ENCODE measurements around the gene EZH2. TPM values are rescaled to one million over a fixed set of nuclear protein-coding genes. Genes with fewer than 3 reads are reported as not detected.

The EZH2 gene
- total and polyA plus RNA-seq, 4 donors = 0.75 to 4.1 (median 1.3) TPM

- no peaks in the 10 kb centered on the region for H3K9me3 ChIP-seq (ENCODE audit: control insufficient read depth, low read length)
- ATAC-seq (ENCODE audit: low FRiP score) = no peak
- 87% methylated on average over 6 of the region's 6 CpGs for WGBS, 2 donors
These were observed 35.8 kb upstream of the EZH2 start for GRCh38 chr7:148919859-148920258.

GRCh38 chr7:148918058-148918596 is 34.0 kb upstream of the EZH2 start:
- no peak overlapping the region for H3K27ac ChIP-seq (ENCODE audit: low read depth in 1 of 2, low read length in 2 of 2)
- peaks cover 0 to 2% of the 10 kb centered on the region in 2 donors for H3K36me3 ChIP-seq (ENCODE audit: control insufficient read depth in 1 of 2, insufficient read depth in 2 of 2, low read length in 1 of 2)
- no peaks in the 10 kb centered on the region for H3K27me3 ChIP-seq (ENCODE audit: control insufficient read depth in 1 of 2, insufficient read depth in 2 of 2, low read length in 1 of 2)
- ATAC-seq (ENCODE audit: low FRiP score) (no peak), DNase-seq (no peak)
- no peak overlapping the region for H3K4me3 ChIP-seq (ENCODE audit: low read length in 2 of 2)
- WGBS, 2 donors = 80% methylated on average over 10 of the region's 10 CpGs
- no peaks in the 10 kb centered on the region for H3K9me3 ChIP-seq (ENCODE audit: control insufficient read depth, low read length)
- intact Hi-C loops (cut with DNase I) = no loop called here
- H3K4me1 ChIP-seq (ENCODE audit: control insufficient read depth in 1 of 2, insufficient read depth in 2 of 2, low read length in 2 of 2) = no peaks in the 10 kb centered on the region

More at GRCh38 chr7:148919859-148920258, 35.8 kb upstream of the EZH2 start:
- Histone ChIP-seq H3K36me3 (ENCODE audit: control insufficient read depth in 1 of 2, insufficient read depth in 2 of 2, low read length in 1 of 2) (peaks cover 0 to 2% of the 10 kb centered on the region in 2 donors), H3K27ac (ENCODE audit: low read depth in 1 of 2, low read length in 2 of 2) (no peak overlapping the region), H3K4me1 (ENCODE audit: control insufficient read depth in 1 of 2, insufficient read depth in 2 of 2, low read length in 2 of 2) (no peaks in the 10 kb centered on the region), H3K27me3 (ENCODE audit: control insufficient read depth in 1 of 2, insufficient read depth in 2 of 2, low read length in 1 of 2) (no peaks in the 10 kb centered on the region), H3K4me3 (ENCODE audit: low read length in 2 of 2) (no peak overlapping the region)
- DNase-seq = no peak
- intact Hi-C loops (cut with DNase I) = no loop called here

GRCh38 chr7:148916186-148916585 is 32.1 kb upstream of the EZH2 start:
- 0 to 5% methylated on average over 1 of the region's 1 CpG for WGBS, 2 donors
- Histone ChIP-seq H3K4me3 (ENCODE audit: low read length in 2 of 2) (no peak overlapping the region), H3K9me3 (ENCODE audit: control insufficient read depth, low read length) (no peaks in the 10 kb centered on the region), H3K4me1 (ENCODE audit: control insufficient read depth in 1 of 2, insufficient read depth in 2 of 2, low read length in 2 of 2) (no peaks in the 10 kb centered on the region), H3K27me3 (ENCODE audit: control insufficient read depth in 1 of 2, insufficient read depth in 2 of 2, low read length in 1 of 2) (no peaks in the 10 kb centered on the region), H3K36me3 (ENCODE audit: control insufficient read depth in 1 of 2, insufficient read depth in 2 of 2, low read length in 1 of 2) (peaks cover 0 to 2% of the 10 kb centered on the region in 2 donors), H3K27ac (ENCODE audit: low read depth in 1 of 2, low read length in 2 of 2) (no peak overlapping the region)
- ATAC-seq (ENCODE audit: low FRiP score) = no peak
- DNase-seq = no peak
- intact Hi-C loops (cut with DNase I) = no loop called here

- no peak overlapping the region for H3K4me3 ChIP-seq (ENCODE audit: low read length in 2 of 2)
- ATAC-seq (ENCODE audit: low FRiP score) (no peak), DNase-seq (no peak)
- peaks cover 0 to 2% of the 10 kb centered on the region in 2 donors for H3K36me3 ChIP-seq (ENCODE audit: control insufficient read depth in 1 of 2, insufficient read depth in 2 of 2, low read length in 1 of 2)
- H3K9me3 ChIP-seq (ENCODE audit: control insufficient read depth, low read length) = no peaks in the 10 kb centered on the region
- no peak overlapping the region for H3K27ac ChIP-seq (ENCODE audit: low read depth in 1 of 2, low read length in 2 of 2)
- no peaks in the 10 kb centered on the region for H3K27me3 ChIP-seq (ENCODE audit: control insufficient read depth in 1 of 2, insufficient read depth in 2 of 2, low read length in 1 of 2)
- H3K4me1 ChIP-seq (ENCODE audit: control insufficient read depth in 1 of 2, insufficient read depth in 2 of 2, low read length in 2 of 2) = no peaks in the 10 kb centered on the region
- 78 to 91% methylated on average over 7 of the region's 7 CpGs for WGBS, 2 donors
- intact Hi-C loops (cut with DNase I) = no loop called here
These were observed 31.1 kb upstream of the EZH2 start for GRCh38 chr7:148915211-148915610.

DNA sequence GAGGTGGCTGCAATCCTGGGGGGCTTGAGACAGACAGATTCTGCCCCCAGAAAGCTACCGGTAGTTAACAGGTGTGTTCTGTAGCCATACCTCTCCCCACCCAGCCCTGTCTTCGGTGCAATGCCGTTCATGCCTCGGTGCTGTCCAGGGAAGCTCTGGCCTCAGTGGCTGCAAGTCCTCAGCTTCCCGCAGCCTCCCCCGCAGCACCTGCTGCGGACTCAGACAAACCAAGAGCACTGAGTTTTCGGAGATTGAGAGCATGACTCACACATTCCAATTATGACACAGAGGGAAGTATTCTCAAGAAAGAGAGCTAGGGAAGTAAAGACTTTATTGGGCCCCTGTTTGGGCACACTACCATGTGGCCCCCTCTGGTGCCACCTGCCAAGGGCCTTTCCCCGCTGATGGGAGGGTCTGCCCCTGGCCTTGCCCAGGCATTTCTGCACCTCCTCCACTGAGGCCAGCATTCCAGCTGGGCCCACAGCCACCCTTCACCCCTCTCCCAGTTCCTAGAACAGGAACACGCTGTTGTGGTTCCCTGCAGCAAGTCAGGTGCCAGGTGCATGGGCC is 30.2 kb upstream of the EZH2 start:
- Histone ChIP-seq H3K27me3 (ENCODE audit: control insufficient read depth in 1 of 2, insufficient read depth in 2 of 2, low read length in 1 of 2) (no peaks in the 10 kb centered on the region), H3K4me3 (ENCODE audit: low read length in 2 of 2) (no peak overlapping the region), H3K9me3 (ENCODE audit: control insufficient read depth, low read length) (no peaks in the 10 kb centered on the region), H3K4me1 (ENCODE audit: control insufficient read depth in 1 of 2, insufficient read depth in 2 of 2, low read length in 2 of 2) (no peaks in the 10 kb centered on the region), H3K27ac (ENCODE audit: low read depth in 1 of 2, low read length in 2 of 2) (no peak overlapping the region), H3K36me3 (ENCODE audit: control insufficient read depth in 1 of 2, insufficient read depth in 2 of 2, low read length in 1 of 2) (peaks cover 0 to 2% of the 10 kb centered on the region in 2 donors)
- WGBS, 2 donors = 68 to 70% methylated on average over 10 of the region's 10 CpGs
- no peak for ATAC-seq (ENCODE audit: low FRiP score)
- intact Hi-C loops (cut with DNase I) = no loop called here
- DNase-seq = no peak

DNA sequence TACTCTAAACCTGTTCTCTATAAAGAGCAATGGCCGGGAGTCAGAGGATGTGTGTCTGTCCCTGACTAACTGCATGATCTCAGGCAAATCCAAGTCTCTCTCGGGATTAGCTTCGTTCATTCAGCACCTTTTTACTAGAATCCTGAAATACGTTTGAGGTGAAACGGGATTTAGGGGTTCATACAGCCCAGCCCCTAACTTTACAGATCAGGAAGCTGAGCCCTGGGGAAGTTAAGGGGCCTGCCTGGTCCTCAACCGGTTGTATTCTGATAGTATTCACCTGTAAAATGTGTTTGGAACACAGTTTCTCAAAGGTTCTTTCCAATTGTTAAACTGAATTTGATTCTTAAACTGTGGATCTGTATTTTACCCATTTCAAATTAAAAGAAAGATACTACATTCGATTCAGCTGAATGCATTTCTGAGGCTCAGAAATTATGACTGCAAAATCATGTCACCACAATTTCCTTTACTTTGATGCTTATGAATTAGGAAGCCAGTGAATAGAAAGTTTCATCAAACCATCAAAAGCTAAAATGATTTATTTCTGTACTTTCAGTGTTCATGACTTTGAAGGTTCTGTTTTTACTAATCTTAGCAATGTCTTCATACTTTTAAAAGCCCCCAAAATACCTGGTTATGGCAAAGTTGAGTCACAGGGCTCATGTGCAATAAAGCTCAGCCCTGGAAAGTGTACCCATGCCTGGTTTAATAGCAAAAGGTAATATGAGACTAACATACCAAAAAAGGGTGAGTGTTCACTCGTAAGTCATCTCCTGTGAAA is 28.9 kb upstream of the EZH2 start:
- DNase-seq = no peak
- Histone ChIP-seq H3K9me3 (ENCODE audit: control insufficient read depth, low read length) (no peaks in the 10 kb centered on the region), H3K4me3 (ENCODE audit: low read length in 2 of 2) (no peak overlapping the region), H3K36me3 (ENCODE audit: control insufficient read depth in 1 of 2, insufficient read depth in 2 of 2, low read length in 1 of 2) (peaks cover 0 to 2% of the 10 kb centered on the region in 2 donors), H3K27me3 (ENCODE audit: control insufficient read depth in 1 of 2, insufficient read depth in 2 of 2, low read length in 1 of 2) (no peaks in the 10 kb centered on the region), H3K27ac (ENCODE audit: low read depth in 1 of 2, low read length in 2 of 2) (no peak overlapping the region), H3K4me1 (ENCODE audit: control insufficient read depth in 1 of 2, insufficient read depth in 2 of 2, low read length in 2 of 2) (no peaks in the 10 kb centered on the region)
- no peak for ATAC-seq (ENCODE audit: low FRiP score)
- intact Hi-C loops (cut with DNase I) = no loop called here
- 74 to 85% methylated on average over 8 of the region's 8 CpGs for WGBS, 2 donors

DNA sequence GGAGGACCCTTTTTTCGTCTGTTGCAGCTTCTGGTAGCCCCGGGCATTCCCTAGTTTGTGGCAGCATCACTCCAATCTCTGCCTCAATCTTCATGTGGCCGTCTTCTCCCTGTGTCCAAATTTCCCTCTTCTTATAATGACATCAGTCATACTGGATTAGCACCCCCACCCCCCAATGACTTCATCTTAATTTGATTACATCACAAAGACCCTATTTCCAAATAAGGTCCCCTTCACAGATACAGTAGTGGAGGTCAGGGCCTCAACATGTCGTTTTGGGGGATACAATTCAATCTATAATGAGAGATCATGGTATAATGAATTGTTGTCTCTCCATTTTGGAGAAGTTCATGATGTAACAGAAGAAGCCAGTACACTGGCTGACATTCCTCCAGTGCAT is 28.1 kb upstream of the EZH2 start:
- Histone ChIP-seq H3K27ac (ENCODE audit: low read depth in 1 of 2, low read length in 2 of 2) (no peak overlapping the region), H3K4me3 (ENCODE audit: low read length in 2 of 2) (no peak overlapping the region), H3K4me1 (ENCODE audit: control insufficient read depth in 1 of 2, insufficient read depth in 2 of 2, low read length in 2 of 2) (no peaks in the 10 kb centered on the region), H3K9me3 (ENCODE audit: control insufficient read depth, low read length) (no peaks in the 10 kb centered on the region), H3K36me3 (ENCODE audit: control insufficient read depth in 1 of 2, insufficient read depth in 2 of 2, low read length in 1 of 2) (peaks cover 0 to 2% of the 10 kb centered on the region in 2 donors), H3K27me3 (ENCODE audit: control insufficient read depth in 1 of 2, insufficient read depth in 2 of 2, low read length in 1 of 2) (no peaks in the 10 kb centered on the region)
- ATAC-seq (ENCODE audit: low FRiP score) (no peak), DNase-seq (no peak)
- WGBS, 2 donors = 92 to 93% methylated on average over 4 of the region's 4 CpGs
- intact Hi-C loops (cut with DNase I) = no loop called here

GRCh38 chr7:148911626-148912025 is 27.5 kb upstream of the EZH2 start:
- 81 to 91% methylated on average over 1 of the region's 1 CpG for WGBS, 2 donors
- Histone ChIP-seq H3K4me1 (ENCODE audit: control insufficient read depth in 1 of 2, insufficient read depth in 2 of 2, low read length in 2 of 2) (no peaks in the 10 kb centered on the region), H3K9me3 (ENCODE audit: control insufficient read depth, low read length) (no peaks in the 10 kb centered on the region), H3K27ac (ENCODE audit: low read depth in 1 of 2, low read length in 2 of 2) (no peak overlapping the region), H3K27me3 (ENCODE audit: control insufficient read depth in 1 of 2, insufficient read depth in 2 of 2, low read length in 1 of 2) (no peaks in the 10 kb centered on the region), H3K36me3 (ENCODE audit: control insufficient read depth in 1 of 2, insufficient read depth in 2 of 2, low read length in 1 of 2) (peaks cover 0 to 2% of the 10 kb centered on the region in 2 donors), H3K4me3 (ENCODE audit: low read length in 2 of 2) (no peak overlapping the region)
- DNase-seq (no peak), ATAC-seq (ENCODE audit: low FRiP score) (no peak)
- intact Hi-C loops (cut with DNase I) = no loop called here

DNA sequence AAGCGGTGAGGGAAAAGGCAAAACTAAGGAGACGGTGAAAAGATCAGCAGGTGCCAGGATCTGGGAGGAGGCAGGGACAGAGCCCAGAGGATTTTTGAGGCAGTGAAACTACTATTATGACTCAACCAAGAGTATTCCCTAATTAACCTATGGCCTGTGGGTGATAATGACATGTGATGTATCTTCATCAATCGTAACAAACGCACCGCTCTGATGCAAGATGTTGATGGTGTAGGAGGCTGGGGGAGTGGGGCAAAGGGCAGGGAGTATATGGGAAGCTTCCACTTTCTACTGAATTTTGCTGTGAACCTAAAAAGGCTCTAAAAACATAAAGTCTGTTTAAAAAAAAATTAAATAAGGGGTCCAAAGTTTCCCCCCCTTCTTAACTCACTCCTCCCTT is 25.5 kb upstream of the EZH2 start:
- no peak for ATAC-seq (ENCODE audit: low FRiP score)
- DNase-seq = no peak

More for the DNA sequence above, 25.5 kb upstream of the EZH2 start:
- intact Hi-C loops (cut with DNase I) = no loop called here
- H3K4me3 ChIP-seq (ENCODE audit: low read length in 2 of 2) = no peak overlapping the region
- 76 to 77% methylated on average over 5 of the region's 5 CpGs for WGBS, 2 donors
- H3K9me3 ChIP-seq (ENCODE audit: control insufficient read depth, low read length) = no peaks in the 10 kb centered on the region
- H3K36me3 ChIP-seq (ENCODE audit: control insufficient read depth in 1 of 2, insufficient read depth in 2 of 2, low read length in 1 of 2) = no peaks in the 10 kb centered on the region
- no peak overlapping the region for H3K27ac ChIP-seq (ENCODE audit: low read depth in 1 of 2, low read length in 2 of 2)
- no peaks in the 10 kb centered on the region for H3K4me1 ChIP-seq (ENCODE audit: control insufficient read depth in 1 of 2, insufficient read depth in 2 of 2, low read length in 2 of 2)
- H3K27me3 ChIP-seq (ENCODE audit: control insufficient read depth in 1 of 2, insufficient read depth in 2 of 2, low read length in 1 of 2) = no peaks in the 10 kb centered on the region
